HG03457 (cell line): ENCODE results near the gene ZCCHC7.
"Not testable (repeated sequence)": the region's sequence is repeated elsewhere in the genome, so short reads cannot be mapped to it uniquely, and the experiment has no call there.

ENCODE experiments used
- ATAC-seq: cut with Tn5 transposase; IDR thresholded peaks from one replicate; pipeline ENCODE4 v1.9.1; 2021; ENCODE audit warnings: moderate number of reproducible peaks; ENCODE audit not compliant: unreplicated experiment

Gene ZCCHC7

GRCh38 chr9:37167456-37168047 is 47.2 kb downstream of the ZCCHC7 start:
- no peak for ATAC-seq

- no peak for ATAC-seq
Observed at GRCh38 chr9:37172557-37172956, 52.2 kb downstream of the ZCCHC7 start.

- ATAC-seq: no peak
Observed at GRCh38 chr9:37174247-37174646, 53.9 kb downstream of the ZCCHC7 start.

GRCh38 chr9:37178742-37179141 is 58.4 kb downstream of the ZCCHC7 start:
- no peak for ATAC-seq

- no peak for ATAC-seq
Observed at GRCh38 chr9:37179576-37179975, 59.2 kb downstream of the ZCCHC7 start.

- no peak for ATAC-seq
Observed at GRCh38 chr9:37180138-37180537, 59.8 kb downstream of the ZCCHC7 start.

- ATAC-seq: no peak
Observed at GRCh38 chr9:37182718-37183117, 62.3 kb downstream of the ZCCHC7 start.

GRCh38 chr9:37184905-37185867 is 64.8 kb downstream of the ZCCHC7 start:
- ATAC-seq: no peak

GRCh38 chr9:37187292-37187691 is 66.9 kb downstream of the ZCCHC7 start:
- peak; percentile 30 for ATAC-seq

- peak; percentile 57 for ATAC-seq
Observed at GRCh38 chr9:37187713-37188439, 67.5 kb downstream of the ZCCHC7 start.

GRCh38 chr9:37190739-37191138 is 70.4 kb downstream of the ZCCHC7 start:
- ATAC-seq: not testable (repeated sequence)

- no peak for ATAC-seq
Observed at GRCh38 chr9:37191403-37192089, 71.2 kb downstream of the ZCCHC7 start.

GRCh38 chr9:37192803-37193202 is 72.4 kb downstream of the ZCCHC7 start:
- no peak for ATAC-seq

GRCh38 chr9:37197158-37198038 is 77.0 kb downstream of the ZCCHC7 start:
- ATAC-seq: no peak

GRCh38 chr9:37198039-37198729 is 77.8 kb downstream of the ZCCHC7 start:
- no peak for ATAC-seq

GRCh38 chr9:37198831-37199230 is 78.5 kb downstream of the ZCCHC7 start:
- no peak for ATAC-seq

GRCh38 chr9:37200433-37201005 is 80.1 kb downstream of the ZCCHC7 start:
- ATAC-seq: no peak

- ATAC-seq: no peak
Observed at GRCh38 chr9:37201581-37201980, 81.2 kb downstream of the ZCCHC7 start.

GRCh38 chr9:37202091-37202490 is 81.7 kb downstream of the ZCCHC7 start:
- ATAC-seq: no peak
